Hypothalamus (tissue), 51 donors: ENCODE results near the gene METTL22.

Experiments used
- DNase-seq, 51 donors: peaks; one replicate each; lab custom pipeline; 2025; lab: John Stamatoyannopoulos, UW

METTL22 gene

DNA sequence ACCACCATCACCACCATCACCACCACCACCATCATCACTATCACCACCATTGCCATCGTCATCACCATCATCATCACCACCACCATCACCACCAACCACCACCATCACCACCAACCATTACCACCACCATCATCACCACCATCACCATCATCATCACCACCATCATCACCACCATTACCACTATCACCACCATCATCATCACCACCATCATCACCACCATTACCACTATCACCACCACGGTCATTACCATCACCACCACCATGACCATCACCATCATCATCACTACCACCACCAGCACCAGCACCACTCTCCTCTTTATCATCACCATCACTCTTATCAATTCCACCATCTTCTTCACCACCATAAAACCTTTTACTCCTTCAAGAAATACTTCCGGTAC lies 30.0 kb upstream of the METTL22 start:
- no peak for DNase-seq

DNA sequence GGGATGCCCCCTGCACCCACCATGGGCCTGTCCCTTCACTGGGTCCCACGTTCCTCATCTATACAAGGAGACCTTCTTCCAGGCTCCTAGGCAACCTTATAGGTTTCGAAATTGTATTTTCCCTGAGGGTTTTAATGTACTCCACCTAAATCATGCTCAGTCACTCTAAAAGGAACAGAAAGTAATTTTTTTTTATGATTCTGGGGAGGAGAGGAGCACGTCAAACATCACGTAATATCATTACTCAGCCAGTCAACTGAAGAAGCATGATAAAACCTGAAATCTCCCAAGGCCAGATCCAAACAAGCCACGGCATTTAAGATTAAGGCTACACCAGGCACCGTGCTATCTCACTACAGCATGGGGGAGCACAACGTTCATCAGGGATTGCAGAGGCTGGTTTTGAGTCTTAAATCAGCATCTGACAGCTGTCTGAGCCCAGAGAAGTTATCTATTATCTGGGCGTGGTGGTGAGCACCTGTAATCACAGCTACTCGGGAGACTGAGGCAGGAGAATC lies 27.3 kb upstream of the METTL22 start:
- DNase-seq: no peak

DNA sequence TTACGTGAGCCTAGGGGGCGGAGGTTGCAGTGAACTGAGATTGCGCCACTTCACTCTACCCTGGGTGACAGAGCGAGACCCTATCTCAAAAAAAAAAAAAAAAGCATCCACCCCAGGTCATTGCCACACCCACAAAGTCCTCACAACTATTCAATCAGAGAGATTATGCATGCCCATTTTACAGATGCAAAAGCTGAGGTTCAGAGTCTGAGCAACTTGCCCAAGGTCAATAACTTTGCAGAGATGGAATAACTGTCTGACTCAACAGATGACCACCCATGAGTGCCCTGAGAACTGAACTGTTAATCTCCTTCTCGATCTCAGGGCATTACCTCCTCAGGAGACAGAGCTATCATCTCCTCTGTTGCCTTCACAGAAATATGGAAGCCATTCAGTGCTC lies 25.7 kb upstream of the METTL22 start:
- no peak for DNase-seq

DNA sequence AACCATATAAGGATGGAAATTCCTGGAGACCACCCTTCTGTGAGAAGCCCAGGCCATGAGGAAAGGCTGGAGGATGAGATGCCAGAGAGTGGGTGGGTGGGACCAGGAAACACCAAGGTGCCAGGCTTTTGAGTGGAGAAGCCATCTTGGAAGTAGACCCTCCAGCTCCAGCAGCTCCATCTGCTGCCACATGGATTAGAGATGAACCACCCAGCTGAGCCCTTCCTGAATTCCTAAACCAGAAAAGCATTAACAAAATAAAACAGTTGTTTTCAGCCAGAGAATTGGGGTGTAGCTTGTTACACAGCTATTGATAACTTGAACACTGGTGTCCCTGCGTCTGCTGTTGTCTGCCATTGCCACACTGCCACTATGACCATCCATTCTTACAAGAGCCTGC lies 24.9 kb upstream of the METTL22 start:
- DNase-seq: no peak

DNA sequence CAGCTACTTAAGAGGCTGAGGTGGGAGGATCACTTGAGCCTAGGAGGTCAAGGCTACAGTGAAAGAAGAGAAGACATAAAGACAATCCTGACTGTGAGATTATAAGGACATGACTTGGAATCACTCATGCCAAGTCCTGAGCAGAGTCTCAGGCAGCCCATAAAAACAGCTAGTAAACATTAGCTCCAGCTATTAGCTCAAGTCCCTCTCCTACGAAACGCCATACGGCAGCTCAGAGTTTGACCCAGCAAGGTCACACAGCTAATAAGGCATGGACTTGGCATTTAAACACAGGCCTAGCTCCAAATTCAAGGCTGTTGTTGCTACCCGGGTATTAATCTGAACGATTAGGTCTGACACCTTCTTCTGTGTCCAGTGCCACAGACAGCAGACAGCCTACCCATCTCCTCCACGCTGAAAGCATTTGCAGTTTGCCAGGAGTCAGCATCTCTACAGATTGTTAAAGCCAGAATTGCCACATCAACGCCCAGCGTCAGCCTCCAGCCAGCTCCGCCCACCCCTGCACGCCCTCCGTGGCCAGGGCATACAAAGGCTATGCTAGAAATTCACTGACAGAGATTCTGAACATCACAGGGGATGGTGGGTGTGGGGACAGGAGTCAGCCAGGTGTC lies 21.2 kb upstream of the METTL22 start:
- no peak for DNase-seq

DNA sequence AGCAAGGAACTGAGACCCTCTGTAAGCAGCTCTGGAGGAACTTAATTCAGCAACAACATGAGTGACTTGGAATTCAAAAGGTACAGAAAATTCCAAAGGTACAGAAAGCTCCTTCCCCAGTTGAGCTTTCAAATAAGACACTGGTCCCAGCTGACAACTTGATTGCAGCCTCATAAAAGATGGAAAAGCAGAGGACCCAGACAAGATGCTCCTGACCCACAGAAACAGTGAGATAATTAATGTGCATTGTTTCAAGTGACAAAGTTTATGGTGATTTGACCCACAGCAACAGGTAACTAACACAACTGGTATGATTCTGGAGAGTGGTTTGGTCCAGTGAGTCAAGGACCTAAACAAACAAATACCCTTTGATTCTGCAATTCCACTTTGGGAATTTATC lies 15.9 kb upstream of the METTL22 start:
- no peak for DNase-seq

DNA sequence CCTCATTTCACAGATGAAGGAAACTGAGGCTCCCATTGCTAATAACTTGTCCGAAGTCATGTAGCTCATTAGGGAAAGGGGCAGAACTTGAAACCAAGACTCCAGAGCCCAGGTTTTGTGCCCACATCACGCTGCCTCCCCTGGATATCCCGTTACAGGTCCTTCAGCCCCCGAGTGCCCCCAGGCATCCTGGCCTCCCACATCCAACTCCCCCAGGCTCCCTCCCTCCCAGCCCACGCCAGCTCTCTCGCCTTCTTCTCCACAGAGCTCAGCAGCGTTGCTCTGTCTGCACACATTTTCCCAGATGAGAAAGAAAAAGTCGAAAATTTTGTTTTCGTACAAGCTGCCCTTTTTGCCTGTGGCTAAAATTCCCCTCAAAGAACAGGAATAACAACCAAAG lies 14.3 kb upstream of the METTL22 start:
- no peak for DNase-seq

DNA sequence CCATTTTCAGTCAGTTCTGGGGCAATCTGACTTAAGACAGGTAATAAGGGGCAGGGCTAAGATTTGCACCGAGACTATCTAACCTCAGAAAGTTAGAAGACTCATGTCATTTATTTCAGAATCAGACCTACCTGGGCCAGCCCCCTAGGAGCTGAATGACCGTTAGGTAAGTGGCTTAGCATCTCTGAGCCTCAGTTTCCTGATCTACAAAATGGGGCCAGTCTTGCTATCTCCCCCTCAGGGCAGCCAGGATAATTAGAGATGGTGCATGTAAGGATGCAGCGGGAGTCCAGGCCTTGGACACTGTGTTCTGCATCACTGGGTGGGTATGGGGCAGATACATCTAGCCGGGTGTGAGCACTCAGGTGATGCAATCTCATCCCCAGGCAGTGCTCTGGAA lies 10.4 kb upstream of the METTL22 start:
- DNase-seq: no peak

DNA sequence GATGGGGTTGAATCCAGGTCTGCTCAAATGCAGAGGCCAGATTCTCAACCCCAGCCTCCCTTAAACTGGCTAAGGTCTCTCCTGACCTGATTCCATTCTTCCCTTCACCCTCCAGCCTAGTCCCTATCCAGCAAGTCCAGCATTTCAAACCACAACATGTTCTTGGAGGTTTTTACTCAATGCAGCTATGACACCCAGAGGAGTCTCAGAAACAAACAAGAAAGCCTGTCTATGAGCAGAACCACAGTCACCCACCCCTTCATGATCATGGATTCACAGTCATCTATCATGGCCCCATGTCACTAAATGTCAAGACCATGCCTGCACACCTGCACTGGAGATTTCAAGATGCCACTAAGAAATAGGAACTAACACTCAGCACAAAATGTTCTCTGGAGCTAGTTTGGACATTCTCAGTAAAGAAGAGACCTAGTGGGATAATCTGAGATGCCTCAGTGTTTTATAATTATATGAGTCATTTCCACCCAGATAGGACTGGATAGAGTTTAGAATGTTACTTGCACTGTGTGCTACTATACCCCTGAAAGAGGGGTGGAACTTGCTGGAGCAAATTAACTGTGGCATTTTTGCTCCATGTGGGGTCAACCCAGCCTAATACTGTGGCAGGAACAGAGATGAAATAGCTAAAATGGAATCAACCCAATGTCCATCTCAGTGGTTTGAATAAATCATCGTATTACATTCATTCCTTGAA lies 9.5 kb upstream of the METTL22 start:
- DNase-seq: no peak

DNA sequence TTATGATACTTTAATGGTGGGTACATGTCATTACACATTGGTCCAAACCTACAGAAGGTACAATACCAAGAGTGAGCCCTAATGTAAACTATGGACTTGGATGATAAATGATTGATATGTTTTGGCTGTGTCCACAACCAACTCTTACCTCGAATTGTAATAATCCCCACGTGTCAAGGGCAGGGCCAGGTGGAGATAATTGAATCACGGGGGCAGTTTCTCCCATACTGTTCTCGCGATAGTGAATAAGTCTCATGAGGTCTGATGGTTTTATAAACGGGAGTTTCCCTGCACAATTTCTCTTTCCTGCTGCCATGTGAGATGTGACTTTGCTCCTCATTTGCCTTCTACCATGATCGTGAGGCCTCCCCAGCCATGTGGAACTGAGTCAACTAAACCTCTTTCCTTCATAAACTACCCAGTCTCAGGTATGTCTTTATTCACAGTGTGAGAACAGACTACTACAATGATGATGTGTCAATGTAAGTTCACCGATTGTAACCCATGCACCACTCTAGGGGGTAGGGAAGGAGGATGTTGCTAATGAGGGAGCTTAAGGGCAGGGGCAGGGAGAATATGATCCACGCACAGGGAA lies 7.0 kb upstream of the METTL22 start:
- no peak for DNase-seq

DNA sequence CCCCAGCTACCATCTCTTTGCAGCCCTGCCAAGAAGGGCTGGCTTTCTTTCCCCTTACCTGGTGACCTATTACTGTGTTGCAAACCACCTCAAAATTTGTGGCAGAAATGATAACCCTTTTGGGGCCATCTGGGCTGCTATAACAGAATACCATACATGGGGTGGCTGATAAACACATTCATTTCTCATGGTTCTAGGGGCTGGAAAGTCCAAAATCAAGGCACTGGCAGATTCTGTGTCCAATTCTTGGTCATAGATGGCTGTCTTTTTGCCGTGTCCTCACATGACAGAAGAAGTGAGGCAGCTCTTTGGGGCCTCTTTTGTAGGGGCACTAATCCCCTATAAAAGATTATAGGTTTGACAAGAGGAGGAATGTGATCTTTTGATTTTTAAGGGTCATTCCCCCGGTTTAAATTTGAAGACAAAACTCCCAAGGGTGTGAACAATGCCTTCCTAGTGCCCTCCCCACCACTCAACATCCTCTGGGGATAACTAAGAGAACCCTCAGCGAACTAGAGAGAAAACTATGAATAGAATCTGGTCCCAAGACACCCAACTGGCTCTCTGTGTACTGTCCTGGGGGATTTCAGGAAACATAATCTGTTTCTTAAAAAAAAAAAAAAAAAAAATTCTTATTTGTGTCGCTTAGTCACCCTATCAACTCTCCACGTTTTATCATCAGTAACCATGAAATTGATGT lies 1.7 kb upstream of the METTL22 start:
- no peak for DNase-seq

DNA sequence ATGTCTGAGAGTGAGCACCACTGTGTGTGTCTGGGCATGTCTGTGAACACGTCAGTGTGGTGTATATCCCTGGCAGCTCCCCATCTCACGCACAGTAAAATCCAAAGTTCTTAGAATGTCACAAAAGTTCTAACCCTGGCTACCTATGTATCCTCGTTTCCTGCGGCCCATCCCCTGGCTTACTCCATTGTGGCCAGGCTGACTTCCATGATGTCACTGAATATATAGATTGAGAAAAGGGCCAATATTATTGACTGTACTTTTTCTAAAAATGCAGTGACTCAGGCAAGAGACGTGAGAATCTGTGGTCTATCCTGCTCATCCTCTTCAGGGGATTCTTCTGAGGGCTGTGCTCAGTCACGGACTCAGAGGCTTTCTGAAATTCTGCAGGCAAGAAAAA lies 963 bp upstream of the METTL22 start:
- no peak for DNase-seq

DNA sequence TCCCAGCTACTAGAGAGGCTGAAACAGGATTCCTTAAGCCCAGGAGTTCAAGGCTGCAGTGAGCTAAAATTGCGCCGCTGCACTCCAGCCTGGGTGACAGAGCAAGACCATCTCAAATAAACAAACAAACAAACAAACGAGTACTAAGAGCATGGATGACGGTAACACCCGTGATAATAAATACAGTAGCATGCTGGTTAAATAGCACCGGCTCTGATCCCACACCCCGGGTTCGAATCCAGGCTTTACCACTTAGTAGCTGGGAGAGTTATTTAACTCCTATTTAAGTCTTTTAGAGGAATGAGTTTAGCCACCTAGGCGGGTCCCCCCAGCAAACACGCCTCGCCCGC lies 301 bp upstream of the METTL22 start:
- DNase-seq: no peak

DNA sequence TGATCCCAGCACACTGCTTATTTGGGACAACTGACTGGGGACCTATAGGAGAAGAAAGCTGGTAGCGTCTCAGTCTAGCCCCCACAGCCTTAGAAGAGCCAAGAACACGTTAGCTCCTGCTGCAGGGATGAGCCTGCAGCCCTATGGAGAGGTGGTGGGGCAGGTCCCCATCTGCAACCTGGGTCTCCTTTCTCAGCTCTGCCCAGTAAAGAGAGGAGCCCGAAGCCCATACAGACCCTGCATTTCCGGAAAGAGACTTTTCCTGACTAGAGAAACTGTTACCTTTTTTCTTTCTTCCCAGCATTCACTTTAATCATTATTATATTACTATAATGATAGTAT lies 788 bp downstream of the METTL22 start:
- DNase-seq: no peak

DNA sequence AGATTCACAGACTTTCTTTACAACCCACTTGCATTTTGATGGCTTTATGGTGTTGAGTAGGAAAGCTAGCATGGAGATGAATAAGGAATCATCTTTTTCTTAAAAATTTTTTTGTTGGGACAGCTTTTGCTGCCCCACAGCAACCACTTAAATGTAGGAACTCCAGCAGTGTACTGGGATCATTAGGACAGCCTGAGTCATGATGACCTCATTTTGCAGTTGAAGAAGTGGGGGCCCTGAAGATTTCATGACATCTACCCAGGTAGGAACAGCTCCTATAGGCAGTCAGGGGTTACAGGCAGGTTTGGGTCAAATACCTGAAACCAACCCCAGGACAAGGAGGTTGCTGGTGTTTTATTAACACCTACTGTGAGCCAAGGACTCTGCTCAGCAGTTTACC lies 2.1 kb downstream of the METTL22 start:
- DNase-seq: no peak

DNA sequence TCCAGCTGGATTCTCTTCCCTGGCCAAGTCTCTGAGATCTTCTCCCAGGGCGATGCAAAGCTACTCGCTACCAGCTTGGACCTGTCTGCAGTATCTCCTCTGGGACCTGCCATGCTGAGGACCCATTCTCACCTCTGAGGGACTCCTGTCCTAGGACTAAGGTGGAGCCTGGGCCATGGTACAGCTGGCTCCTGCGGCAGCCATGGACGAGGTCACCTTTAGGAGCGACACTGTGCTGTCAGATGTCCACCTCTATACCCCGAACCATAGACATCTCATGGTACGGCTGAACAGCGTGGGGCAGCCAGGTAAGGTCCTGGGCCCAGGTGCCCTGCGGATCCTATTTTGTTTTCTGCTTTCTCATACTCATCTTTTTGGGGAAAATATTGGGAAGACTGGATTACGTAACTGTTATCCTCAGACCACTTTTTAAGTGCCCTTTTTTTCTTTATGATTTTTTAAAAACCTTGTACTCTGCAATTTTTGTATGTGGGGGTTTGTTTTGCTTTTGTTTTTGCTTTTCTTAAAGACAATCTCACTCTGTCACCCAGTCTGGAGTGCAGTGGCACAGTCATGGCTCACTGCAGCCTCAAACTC lies 4.1 kb downstream of the METTL22 start:
- DNase-seq: no peak

DNA sequence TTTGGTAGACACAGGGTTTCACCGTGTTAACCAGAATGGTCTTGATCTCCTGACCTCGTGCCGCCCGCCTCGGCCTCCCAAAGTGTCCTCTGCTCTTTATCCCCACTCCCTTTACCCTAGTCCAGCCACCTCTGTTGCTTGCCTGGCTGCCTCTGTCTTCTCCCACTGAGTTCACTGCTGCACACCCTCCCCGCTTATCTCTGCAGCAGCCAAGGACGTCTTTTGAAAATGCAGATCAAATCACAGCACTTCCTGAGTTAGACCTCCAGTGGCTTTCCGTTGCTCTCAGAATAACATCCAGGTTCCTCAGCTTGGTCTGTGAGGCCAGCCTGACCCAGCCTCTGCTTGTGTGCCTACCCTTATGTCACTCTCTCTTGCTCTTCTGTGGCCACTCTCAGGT lies 5.4 kb downstream of the METTL22 start:
- no peak for DNase-seq

DNA sequence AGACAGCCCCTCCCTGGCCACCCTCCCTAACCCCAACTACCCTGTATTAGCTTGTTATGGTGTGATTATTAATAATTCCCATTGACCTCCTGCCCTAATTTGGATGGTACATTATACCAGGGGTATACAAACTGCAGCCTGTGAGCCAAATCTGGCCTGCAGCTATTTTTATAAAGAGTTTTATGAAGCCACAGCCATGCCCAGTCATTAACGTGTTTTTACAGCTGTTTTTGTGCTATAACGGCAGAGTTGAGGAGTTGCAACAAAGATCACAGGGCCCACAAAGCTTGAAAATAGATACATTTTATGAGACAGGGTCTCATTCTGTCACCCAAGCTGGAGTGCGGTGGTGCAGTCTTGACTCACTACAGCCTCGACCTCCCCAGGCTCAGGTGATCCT lies 6.0 kb downstream of the METTL22 start:
- DNase-seq: no peak

DNA sequence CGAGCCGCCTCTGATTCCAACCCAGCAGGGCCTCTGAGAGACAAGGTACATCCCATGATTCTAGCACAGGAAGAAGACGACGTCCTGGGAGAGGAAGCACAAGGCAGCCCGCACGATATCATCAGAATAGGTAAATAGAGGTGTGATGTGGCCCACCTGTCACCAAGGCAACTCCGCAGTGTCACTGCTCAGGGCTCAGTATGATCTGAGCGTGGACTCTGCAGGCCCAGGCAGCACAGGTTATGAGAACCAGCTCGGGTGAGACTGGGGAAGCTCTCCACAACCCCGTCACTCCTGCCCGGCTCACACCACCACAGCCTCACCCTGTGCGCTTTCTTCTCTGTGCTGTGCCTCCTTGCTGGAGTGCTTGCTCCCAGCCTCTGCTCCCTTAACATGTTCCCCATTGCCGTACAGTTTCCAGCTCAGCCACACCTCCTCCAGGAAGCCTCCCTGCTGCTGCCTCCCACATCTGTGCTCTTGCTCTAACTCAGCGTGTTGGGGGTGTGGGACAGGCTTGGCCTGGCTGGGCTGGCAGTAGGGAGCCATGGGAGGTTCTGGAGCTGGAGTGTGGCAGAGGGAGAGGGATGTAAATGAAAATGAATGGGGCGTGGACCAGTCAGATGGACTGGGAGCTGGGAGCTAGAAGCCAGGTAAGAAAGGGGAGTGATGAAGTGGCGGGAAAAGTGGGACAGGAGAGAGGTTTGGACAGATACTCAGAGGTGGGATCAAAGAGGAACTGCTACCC lies 7.7 kb downstream of the METTL22 start:
- DNase-seq: no peak

DNA sequence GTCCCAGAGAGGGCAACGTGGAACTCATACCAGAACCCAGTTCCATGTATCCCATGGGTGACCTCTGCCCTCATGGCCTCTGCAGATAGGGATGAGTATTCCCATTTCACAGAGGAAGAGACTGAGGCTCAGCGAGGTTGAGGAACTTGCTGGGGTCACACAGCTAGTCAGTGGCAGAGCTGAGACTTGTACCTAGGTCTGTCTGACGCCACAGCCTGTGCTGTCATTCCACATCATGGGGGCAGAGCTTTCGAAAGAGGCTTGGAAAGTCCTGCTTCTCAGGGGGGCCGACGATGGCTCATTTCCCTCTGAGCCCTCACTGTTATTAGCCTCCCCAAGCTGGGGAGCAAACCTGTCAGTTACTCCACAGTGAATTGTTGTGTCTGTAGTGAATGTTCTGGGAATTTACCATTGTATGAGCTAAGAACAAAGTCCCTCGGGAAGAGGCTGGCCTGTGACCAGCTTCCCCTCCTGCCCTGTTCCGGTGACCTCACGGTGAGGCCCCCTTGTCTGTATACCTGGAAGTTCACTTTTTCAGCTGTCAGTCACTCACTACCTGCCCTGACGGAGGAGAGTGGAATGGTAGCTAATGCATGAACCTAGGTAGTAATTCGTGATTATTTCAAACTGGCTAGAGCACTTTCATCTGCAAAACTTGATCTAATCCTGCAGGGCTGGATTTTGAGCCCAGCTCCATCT lies 8.9 kb downstream of the METTL22 start:
- no peak for DNase-seq
